ENCODE data around the gene PEMT.

- TF ChIP-seq, protein P1, sequence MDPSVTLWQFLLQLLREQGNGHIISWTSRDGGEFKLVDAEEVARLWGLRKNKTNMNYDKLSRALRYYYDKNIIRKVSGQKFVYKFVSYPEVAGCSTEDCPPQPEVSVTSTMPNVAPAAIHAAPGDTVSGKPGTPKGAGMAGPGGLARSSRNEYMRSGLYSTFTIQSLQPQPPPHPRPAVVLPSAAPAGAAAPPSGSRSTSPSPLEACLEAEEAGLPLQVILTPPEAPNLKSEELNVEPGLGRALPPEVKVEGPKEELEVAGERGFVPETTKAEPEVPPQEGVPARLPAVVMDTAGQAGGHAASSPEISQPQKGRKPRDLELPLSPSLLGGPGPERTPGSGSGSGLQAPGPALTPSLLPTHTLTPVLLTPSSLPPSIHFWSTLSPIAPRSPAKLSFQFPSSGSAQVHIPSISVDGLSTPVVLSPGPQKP (IDR thresholded peaks at IDR 0.05; ENCODE audit: borderline replicate concordance, low read depth, low read length), result no peak
- TF ChIP-seq, protein P2, sequence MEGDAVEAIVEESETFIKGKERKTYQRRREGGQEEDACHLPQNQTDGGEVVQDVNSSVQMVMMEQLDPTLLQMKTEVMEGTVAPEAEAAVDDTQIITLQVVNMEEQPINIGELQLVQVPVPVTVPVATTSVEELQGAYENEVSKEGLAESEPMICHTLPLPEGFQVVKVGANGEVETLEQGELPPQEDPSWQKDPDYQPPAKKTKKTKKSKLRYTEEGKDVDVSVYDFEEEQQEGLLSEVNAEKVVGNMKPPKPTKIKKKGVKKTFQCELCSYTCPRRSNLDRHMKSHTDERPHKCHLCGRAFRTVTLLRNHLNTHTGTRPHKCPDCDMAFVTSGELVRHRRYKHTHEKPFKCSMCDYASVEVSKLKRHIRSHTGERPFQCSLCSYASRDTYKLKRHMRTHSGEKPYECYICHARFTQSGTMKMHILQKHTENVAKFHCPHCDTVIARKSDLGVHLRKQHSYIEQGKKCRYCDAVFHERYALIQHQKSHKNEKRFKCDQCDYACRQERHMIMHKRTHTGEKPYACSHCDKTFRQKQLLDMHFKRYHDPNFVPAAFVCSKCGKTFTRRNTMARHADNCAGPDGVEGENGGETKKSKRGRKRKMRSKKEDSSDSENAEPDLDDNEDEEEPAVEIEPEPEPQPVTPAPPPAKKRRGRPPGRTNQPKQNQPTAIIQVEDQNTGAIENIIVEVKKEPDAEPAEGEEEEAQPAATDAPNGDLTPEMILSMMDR (conservative IDR thresholded peaks at IDR 0.05; ENCODE audit: low read depth, low read length), result no peak
- no peak for TF ChIP-seq FOS (IDR thresholded peaks at IDR 0.05; ENCODE audit: low read depth, low read length)
These were observed 114.5 kb downstream of the PEMT start, which contains the start of gene MED9 for GRCh38 chr17:17476865-17477467.

Measured in IMR-90 (cell line).